Measurements from ENCODE around the gene EPS8L2. TPM values are rescaled to one million over a fixed set of nuclear protein-coding genes. Genes with fewer than 3 reads are reported as not detected.

Gene EPS8L2
- total and polyA plus RNA-seq, 10 of the 15 experiments (the other 5 are each of a cell fraction or from before 2014, with no cell fraction given), result 0.76 to 20.0 (median 9.7) TPM

DNA sequence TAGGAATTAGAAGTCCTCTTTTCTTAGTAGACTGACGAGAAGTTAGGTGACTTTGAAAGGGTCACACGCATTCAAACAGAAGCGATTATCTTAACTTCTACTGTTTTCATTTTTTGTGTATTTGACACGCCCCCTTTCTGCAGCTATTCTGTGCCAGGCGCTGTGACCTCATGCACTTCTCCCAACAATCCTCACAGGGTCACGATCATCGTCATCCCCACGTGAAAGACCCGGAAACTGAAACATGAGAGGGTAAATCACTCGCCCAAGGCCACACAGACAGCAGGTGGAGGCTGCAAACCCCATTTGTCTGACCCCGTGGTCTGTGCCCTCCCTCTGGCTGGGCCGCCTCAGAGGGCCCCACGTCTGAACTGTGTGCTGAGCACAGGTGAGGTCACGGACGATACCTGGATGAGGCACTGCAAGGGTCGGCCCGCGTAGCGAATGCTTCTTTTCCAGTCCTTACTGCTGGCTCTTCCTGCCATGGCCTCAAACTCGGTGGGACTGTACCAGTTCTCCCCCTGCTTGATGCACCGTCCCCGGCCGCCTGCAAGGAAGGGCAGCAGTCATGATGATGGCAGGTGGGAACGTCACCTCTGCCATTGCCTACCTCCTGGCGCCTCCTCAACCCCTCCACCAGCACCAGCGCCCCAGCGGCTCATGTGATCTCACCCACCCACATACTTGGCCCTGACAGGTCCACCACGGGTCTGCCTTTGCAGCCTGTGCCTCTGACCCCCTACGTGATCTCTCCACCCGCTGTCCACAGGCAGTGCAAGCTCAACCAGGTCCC lies 19.4 kb upstream of the EPS8L2 start:
- TF ChIP-seq ZZZ3 (IDR thresholded peaks at IDR 0.05; ENCODE audit: control insufficient read depth, insufficient read length, low read depth) (no peak), STAT3 (IDR thresholded peaks at IDR 0.05; ENCODE audit: low read depth, low read length) (no peak), CBFB (IDR thresholded peaks at IDR 0.05; ENCODE audit: low read depth) (no peak), ATF7 (IDR thresholded peaks at IDR 0.05; ENCODE audit: low read depth) (no peak), MEF2B (IDR thresholded peaks at IDR 0.05; ENCODE audit: partially characterized antibody, poor library complexity, severe bottlenecking) (no peak), NFYB (IDR thresholded peaks at IDR 0.05; ENCODE audit: insufficient read depth, low read depth, low read length) (no peak)
- TF ChIP-seq, protein P1, sequence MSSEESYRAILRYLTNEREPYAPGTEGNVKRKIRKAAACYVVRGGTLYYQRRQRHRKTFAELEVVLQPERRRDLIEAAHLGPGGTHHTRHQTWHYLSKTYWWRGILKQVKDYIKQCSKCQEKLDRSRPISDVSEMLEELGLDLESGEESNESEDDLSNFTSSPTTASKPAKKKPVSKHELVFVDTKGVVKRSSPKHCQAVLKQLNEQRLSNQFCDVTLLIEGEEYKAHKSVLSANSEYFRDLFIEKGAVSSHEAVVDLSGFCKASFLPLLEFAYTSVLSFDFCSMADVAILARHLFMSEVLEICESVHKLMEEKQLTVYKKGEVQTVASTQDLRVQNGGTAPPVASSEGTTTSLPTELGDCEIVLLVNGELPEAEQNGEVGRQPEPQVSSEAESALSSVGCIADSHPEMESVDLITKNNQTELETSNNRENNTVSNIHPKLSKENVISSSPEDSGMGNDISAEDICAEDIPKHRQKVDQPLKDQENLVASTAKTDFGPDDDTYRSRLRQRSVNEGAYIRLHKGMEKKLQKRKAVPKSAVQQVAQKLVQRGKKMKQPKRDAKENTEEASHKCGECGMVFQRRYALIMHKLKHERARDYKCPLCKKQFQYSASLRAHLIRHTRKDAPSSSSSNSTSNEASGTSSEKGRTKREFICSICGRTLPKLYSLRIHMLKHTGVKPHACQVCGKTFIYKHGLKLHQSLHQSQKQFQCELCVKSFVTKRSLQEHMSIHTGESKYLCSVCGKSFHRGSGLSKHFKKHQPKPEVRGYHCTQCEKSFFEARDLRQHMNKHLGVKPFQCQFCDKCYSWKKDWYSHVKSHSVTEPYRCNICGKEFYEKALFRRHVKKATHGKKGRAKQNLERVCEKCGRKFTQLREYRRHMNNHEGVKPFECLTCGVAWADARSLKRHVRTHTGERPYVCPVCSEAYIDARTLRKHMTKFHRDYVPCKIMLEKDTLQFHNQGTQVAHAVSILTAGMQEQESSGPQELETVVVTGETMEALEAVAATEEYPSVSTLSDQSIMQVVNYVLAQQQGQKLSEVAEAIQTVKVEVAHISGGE (CRISPR knock-in tag; IDR thresholded peaks at IDR 0.05), result no peak
- TF ChIP-seq, protein P2, sequence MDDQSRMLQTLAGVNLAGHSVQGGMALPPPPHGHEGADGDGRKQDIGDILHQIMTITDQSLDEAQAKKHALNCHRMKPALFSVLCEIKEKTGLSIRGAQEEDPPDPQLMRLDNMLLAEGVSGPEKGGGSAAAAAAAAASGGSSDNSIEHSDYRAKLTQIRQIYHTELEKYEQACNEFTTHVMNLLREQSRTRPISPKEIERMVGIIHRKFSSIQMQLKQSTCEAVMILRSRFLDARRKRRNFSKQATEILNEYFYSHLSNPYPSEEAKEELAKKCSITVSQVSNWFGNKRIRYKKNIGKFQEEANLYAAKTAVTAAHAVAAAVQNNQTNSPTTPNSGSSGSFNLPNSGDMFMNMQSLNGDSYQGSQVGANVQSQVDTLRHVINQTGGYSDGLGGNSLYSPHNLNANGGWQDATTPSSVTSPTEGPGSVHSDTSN (IDR thresholded peaks at IDR 0.05; ENCODE audit: insufficient replicate concordance, low read depth, low read length), result no peak
- TF ChIP-seq, protein P3, sequence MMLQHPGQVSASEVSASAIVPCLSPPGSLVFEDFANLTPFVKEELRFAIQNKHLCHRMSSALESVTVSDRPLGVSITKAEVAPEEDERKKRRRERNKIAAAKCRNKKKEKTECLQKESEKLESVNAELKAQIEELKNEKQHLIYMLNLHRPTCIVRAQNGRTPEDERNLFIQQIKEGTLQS (IDR thresholded peaks at IDR 0.05; ENCODE audit: borderline replicate concordance, extremely low read depth, low read depth, low read length), result no peak
- ChIA-PET SMC1A (ENCODE audit: uncharacterized antibody, unreplicated experiment) (no interaction called here), RAD21 (ENCODE audit: unreplicated experiment) (interaction anchor here (0.7 kb wide), 1 partner anchor 107 kb away, joined by 3 read pairs; no protein-coding TSS in a partner anchor), POLR2A (interaction anchor here (0.7 to 1.1 kb wide), 2 partner anchors 11 to 104 kb away, joined by 3 to 4 read pairs; no protein-coding TSS in a partner anchor), CTCF (no interaction called here)
- Histone ChIP-seq H2AFZ (ENCODE audit: control insufficient read depth, low read depth, low read length) (no peak overlapping the region), H3K27me3 (replicated peaks in 1 of 2; ENCODE audit: control insufficient read depth in 2 of 2, insufficient read depth in 2 of 2, low read length in 1 of 2) (no peaks in the 10 kb centered on the region), H3K4me1 (ENCODE audit: control insufficient read depth, insufficient read depth, low read length) (peaks cover 4% of the 10 kb centered on the region; the same call in 1 of the 2 replicates), H3K4me3 (no peak overlapping the region), H3K4me2 (ENCODE audit: control insufficient read depth, insufficient read depth) (no peak overlapping the region), H3K79me2 (ENCODE audit: control insufficient read depth, insufficient read depth, low read length) (peaks cover 2% of the 10 kb centered on the region), H3K9ac (ENCODE audit: control insufficient read depth, insufficient read depth, low read length) (no peak overlapping the region), H3K9me3 (replicated peaks; ENCODE audit: control insufficient read depth, insufficient read depth, low read length) (no peaks in the 10 kb centered on the region), H3K27ac (ENCODE audit: control insufficient read depth, insufficient read depth) (no peak overlapping the region), H4K20me1 (ENCODE audit: control insufficient read depth, insufficient read depth) (no peaks in the 10 kb centered on the region), H3K36me3 (ENCODE audit: control insufficient read depth in 2 of 2, insufficient read depth in 2 of 2, low read length in 1 of 2) (peaks cover 17 to 21% of the 10 kb centered on the region in 2 experiments; a peak in 3 of 4 replicates)
- BruUV-seq (replicated peaks), result no TSS peak
- WGBS (ENCODE audit: insufficient coverage, insufficient replicate concordance, low lambda C conversion rate, missing lambda C conversion rate), result 94% methylated on average over 30 of the region's 30 CpGs
- in situ Hi-C loops (cut with MboI) (no loop called here), intact Hi-C loops (cut with micrococcal nuclease; ENCODE audit: unreplicated experiment) (no loop called here)
- no peak for FAIRE-seq
- no peak for ATAC-seq
- DNase-seq (ENCODE audit: low read depth, low spot score), result no peak

Measured in GM12878 (cell line).